Retinal pigment epithelial cell (primary cell): ENCODE measurements around the gene PRKG1.

Experiments
- DNase-seq: peaks from one replicate; pipeline ENCODE4 v3.0.0-alpha.2; 2010; ENCODE audit warnings: low read depth
- H3K4me3 ChIP-seq: 2 replicates; pipeline ENCODE4 v1.5.1; 2011; ENCODE audit warnings: mild to moderate bottlenecking, low read length, control low read depth, moderate library complexity
- TF ChIP-seq, protein P1 (sequence below): conservative IDR thresholded peaks from 2 replicates; pipeline ENCODE4 v1.5.1; 2011; ENCODE audit warnings: low read depth, low read length, control low read depth, inconsistent platforms

Gene PRKG1

DNA sequence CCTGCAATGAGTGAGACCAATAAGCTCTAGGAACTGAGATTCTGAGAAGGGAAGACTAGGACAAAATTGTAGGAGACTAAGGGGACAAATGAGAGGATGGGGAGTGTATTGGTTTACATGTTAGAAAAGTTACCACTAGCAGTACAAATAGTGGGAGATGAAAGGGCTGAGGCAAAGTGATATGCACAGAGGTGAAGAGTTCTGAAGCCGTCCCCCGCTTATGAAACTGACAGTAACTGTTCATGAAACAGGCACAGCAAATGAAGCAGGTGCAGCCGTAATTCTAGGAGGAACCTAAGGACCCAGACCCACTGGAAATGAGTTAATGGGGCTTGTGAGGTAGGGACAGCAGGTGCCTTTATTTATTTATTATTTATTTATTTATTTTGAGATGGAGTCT, 211.3 kb downstream of the PRKG1 start:
- no peak overlapping the region for H3K4me3 ChIP-seq
- TF ChIP-seq, protein P1, sequence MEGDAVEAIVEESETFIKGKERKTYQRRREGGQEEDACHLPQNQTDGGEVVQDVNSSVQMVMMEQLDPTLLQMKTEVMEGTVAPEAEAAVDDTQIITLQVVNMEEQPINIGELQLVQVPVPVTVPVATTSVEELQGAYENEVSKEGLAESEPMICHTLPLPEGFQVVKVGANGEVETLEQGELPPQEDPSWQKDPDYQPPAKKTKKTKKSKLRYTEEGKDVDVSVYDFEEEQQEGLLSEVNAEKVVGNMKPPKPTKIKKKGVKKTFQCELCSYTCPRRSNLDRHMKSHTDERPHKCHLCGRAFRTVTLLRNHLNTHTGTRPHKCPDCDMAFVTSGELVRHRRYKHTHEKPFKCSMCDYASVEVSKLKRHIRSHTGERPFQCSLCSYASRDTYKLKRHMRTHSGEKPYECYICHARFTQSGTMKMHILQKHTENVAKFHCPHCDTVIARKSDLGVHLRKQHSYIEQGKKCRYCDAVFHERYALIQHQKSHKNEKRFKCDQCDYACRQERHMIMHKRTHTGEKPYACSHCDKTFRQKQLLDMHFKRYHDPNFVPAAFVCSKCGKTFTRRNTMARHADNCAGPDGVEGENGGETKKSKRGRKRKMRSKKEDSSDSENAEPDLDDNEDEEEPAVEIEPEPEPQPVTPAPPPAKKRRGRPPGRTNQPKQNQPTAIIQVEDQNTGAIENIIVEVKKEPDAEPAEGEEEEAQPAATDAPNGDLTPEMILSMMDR = no peak
- no peak for DNase-seq

- H3K4me3 ChIP-seq = no peak overlapping the region
- TF ChIP-seq, protein P1 = no peak
- DNase-seq = no peak
These were observed 214.2 kb downstream of the PRKG1 start for GRCh38 chr10:51288511-51288910.

GRCh38 chr10:51289519-51289918, 215.2 kb downstream of the PRKG1 start:
- DNase-seq = no peak
- TF ChIP-seq, protein P1 = no peak
- H3K4me3 ChIP-seq = no peak overlapping the region

- H3K4me3 ChIP-seq = no peak overlapping the region
- TF ChIP-seq, protein P1 = no peak
- no peak for DNase-seq
These were observed 217.7 kb downstream of the PRKG1 start for GRCh38 chr10:51291961-51292360.

DNA sequence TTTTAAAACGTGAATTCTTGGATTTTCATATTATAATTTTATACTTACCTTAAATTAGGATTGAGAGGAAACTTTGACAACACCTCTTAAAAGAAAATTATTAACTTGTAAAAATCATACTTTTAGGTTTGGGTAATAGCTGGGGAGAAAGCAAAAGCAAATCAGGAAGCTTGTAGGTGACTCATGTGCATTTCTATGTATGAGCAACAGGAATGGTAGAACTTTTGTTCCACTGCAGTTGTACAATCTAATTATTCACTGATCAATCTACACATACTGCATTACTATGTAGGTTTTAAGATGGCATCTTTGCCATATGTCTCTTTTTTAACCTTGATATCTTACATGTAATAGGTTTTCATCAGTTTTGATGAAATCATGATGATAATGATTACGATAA, 223.2 kb downstream of the PRKG1 start:
- H3K4me3 ChIP-seq = no peak overlapping the region
- TF ChIP-seq, protein P1 = no peak
- DNase-seq = no peak

- H3K4me3 ChIP-seq = no peak overlapping the region
- TF ChIP-seq, protein P1 = no peak
- DNase-seq = peak; percentile 42
These were observed 226.5 kb downstream of the PRKG1 start for GRCh38 chr10:51300617-51301304.

DNA sequence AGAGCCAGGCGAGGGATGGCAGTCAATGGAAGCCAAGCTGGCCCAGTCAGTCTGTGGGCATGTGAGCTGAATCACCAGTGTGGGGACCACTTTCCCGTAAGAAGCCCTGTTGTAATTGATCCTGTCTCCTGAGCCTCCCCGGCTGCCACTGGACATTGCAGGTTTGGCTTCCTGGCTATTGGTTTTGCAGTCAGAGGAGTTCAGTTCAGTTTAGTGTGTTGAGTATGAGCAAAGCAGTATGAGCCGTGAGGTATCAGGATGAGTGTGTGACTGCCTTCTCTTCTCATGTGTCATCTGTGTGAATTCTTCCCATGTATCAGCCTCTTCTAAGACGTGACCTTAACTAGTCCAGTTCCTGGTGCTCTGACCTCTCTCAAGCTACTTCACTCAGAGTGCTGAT, 227.4 kb downstream of the PRKG1 start:
- DNase-seq = peak; percentile 12
- TF ChIP-seq, protein P1 = no peak
- H3K4me3 ChIP-seq = no peak overlapping the region
